Prostate gland (tissue), 2 donors: ENCODE results near the gene IPCEF1. TPM values are rescaled to one million over a fixed set of nuclear protein-coding genes. Genes with fewer than 3 reads are reported as not detected.

Experiments used
- DNase-seq: peaks from one replicate; pipeline ENCODE4 v3.0.0-alpha.2; 2019; ENCODE audit warnings: low spot score
- H3K27ac ChIP-seq, 2 donors: fragments of 200-600 bp; sonication (generic); 2 replicates each; pipeline ENCODE4 v1.5.1; 2017 to 2019
- H3K27me3 ChIP-seq: fragments of 200-600 bp; sonication (generic); replicated peaks from 2 replicates; pipeline ENCODE4 v1.5.1; 2019; ENCODE audit not compliant: insufficient read depth
- H3K36me3 ChIP-seq, 2 donors: fragments of 200-600 bp; sonication (generic); 1 replicate in 1 of 2; 2 replicates in 1 of 2; pipeline versions ENCODE4 v1.5.1 to v1.8.1; 2017 to 2019
- H3K4me1 ChIP-seq: fragments of 200-600 bp; sonication (generic); replicated peaks from 2 replicates; pipeline ENCODE4 v1.5.1; 2019
- H3K4me3 ChIP-seq, 2 donors: fragments of 200-600 bp; sonication (generic); 2 replicates each; pipeline ENCODE4 v1.5.1; 2017 to 2019
- H3K9me3 ChIP-seq: fragments of 200-600 bp; sonication (generic); 2 replicates; pipeline ENCODE4 v1.5.1; 2017
- POLR2A ChIP-seq: fragments of 450-650 bp; IDR thresholded peaks from one replicate; pipeline ENCODE4 v1.6.1; 2016; ENCODE audit warnings: antibody characterized with exemption, mild to moderate bottlenecking
- POLR2AphosphoS5 ChIP-seq: sonication (generic); formaldehyde crosslinking; IDR thresholded peaks from one replicate; pipeline ENCODE4 v1.6.1; 2017; ENCODE audit warnings: antibody characterized with exemption
- WGBS: methylation state at CpG from one replicate; pipeline ENCODE4 v1.1.5; 2018; 5-methylcytosine and 5-hydroxymethylcytosine counted together
- intact Hi-C: fragments of 100-400 bp; cut with DNase I; formaldehyde crosslinking; loops from one replicate; pipeline ENCODE4 v1.14.2; 2022
- total RNA-seq, 2 donors: library from RNA; depleted of rRNA; stranded (reverse); fragments of >200 nt; gene quantifications; one replicate each; pipeline ENCODE4 v1.1.0, GENCODE V29; 2016
- TF ChIP-seq, protein P1 (sequence below), 4 experiments: fragments of 200-600 bp in 2 of 4; fragments of 450-650 bp in 2 of 4; sonication (generic) in 2 of 4; IDR thresholded peaks; 1 replicate in 3 of 4; 2 replicates in 1 of 4; pipeline ENCODE4 v1.5.1; 2016 to 2019; ENCODE audit warnings: antibody characterized with exemption in 4 of 4, mild to moderate bottlenecking in 2 of 4, moderate library complexity in 2 of 4

IPCEF1 gene
- total RNA-seq, 2 donors from 2014 or later = 1.0 to 6.1 TPM

DNA sequence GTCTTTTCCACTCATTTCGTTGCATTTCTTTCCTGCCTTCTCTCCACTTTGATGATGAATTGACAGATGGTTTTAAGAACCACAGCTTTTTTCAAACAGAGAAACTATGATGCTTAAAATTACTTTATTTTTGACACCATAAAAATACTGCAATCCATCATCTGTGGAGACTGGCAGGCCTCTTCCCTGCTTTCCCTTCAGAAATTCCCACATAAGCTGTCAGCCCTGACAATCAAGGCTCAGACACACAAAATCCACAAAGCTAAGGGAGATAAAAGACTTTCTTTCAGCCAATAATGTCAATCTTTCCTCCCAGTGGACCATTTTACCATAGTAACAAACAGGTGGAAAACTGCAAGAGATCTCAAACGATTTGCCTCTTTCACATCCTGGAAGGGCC lies 82.4 kb downstream of the IPCEF1 start:
- Histone ChIP-seq H3K9me3 (no peaks in the 10 kb centered on the region), H3K27ac (no peak overlapping the region), H3K27me3 (no peaks in the 10 kb centered on the region), H3K4me1 (no peaks in the 10 kb centered on the region), H3K36me3 (no peaks in the 10 kb centered on the region), H3K4me3 (no peak overlapping the region)
- intact Hi-C loops = no loop called here
- no peak for TF ChIP-seq POLR2AphosphoS5
- TF ChIP-seq, protein P1, sequence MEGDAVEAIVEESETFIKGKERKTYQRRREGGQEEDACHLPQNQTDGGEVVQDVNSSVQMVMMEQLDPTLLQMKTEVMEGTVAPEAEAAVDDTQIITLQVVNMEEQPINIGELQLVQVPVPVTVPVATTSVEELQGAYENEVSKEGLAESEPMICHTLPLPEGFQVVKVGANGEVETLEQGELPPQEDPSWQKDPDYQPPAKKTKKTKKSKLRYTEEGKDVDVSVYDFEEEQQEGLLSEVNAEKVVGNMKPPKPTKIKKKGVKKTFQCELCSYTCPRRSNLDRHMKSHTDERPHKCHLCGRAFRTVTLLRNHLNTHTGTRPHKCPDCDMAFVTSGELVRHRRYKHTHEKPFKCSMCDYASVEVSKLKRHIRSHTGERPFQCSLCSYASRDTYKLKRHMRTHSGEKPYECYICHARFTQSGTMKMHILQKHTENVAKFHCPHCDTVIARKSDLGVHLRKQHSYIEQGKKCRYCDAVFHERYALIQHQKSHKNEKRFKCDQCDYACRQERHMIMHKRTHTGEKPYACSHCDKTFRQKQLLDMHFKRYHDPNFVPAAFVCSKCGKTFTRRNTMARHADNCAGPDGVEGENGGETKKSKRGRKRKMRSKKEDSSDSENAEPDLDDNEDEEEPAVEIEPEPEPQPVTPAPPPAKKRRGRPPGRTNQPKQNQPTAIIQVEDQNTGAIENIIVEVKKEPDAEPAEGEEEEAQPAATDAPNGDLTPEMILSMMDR (IDR thresholded peaks at IDR 0.05) = no peak
- TF ChIP-seq POLR2A = no peak
- DNase-seq = no peak
- WGBS = 80% methylated on average over 2 of the region's 2 CpGs

DNA sequence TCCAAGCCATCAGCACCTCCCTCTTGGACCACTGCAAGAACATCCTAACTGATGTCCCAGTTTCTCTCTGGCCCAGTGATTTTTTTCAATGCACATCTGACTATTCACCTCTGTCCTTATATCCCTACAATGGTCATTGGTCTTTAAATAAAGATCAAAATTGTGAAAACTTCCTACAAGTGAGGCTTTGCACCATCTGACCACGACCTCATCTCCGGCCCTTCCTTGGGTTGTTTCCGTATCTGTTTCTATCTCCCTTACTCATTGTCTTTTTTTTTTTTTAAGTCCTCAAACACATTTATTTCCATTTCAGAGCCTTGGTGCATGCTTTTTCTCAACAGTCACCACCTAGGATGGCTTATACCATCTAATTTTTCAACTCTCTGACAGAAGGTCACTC lies 88.1 kb downstream of the IPCEF1 start:
- DNase-seq = no peak
- intact Hi-C loops = no loop called here
- TF ChIP-seq, protein P1 (IDR thresholded peaks at IDR 0.05) = no peak
- TF ChIP-seq POLR2AphosphoS5 (no peak), POLR2A (no peak)
- H3K4me3 ChIP-seq = no peak overlapping the region
- no peak overlapping the region for H3K27ac ChIP-seq
- no peaks in the 10 kb centered on the region for H3K4me1 ChIP-seq
- H3K9me3 ChIP-seq = no peaks in the 10 kb centered on the region
- no peaks in the 10 kb centered on the region for H3K36me3 ChIP-seq
- WGBS = 94% methylated on average over 3 of the region's 3 CpGs
- no peaks in the 10 kb centered on the region for H3K27me3 ChIP-seq

DNA sequence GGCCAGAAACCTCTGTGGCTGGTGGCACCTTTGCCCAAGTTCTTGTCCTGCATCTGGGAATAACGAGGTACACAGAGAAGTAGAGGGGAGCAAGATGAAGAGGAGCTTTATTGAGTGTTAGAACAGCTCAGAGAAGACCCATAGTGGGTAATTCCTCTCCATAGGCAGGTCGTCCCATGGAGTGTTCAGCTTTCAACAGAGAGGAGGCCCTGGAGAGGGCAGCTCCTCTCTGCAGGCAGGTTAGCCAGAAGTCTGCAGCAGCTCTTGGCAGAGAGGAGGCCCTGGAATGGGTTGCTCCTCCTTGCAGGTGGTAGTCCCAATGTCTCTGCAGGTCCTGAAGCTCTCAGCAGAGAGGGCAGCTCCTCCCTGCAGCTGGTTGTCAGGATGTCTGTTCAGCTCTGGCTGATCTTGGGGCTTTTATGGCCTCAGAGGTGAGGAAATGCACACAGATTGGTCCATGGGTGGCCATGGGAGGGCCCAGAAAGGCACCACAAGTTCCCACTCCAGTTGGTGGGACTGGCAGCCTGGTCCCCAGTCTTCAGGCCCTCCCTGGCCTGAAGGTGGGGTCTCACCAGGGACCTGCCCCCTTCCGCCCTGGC lies 89.0 kb downstream of the IPCEF1 start:
- no peaks in the 10 kb centered on the region for H3K36me3 ChIP-seq
- intact Hi-C loops = no loop called here

DNA sequence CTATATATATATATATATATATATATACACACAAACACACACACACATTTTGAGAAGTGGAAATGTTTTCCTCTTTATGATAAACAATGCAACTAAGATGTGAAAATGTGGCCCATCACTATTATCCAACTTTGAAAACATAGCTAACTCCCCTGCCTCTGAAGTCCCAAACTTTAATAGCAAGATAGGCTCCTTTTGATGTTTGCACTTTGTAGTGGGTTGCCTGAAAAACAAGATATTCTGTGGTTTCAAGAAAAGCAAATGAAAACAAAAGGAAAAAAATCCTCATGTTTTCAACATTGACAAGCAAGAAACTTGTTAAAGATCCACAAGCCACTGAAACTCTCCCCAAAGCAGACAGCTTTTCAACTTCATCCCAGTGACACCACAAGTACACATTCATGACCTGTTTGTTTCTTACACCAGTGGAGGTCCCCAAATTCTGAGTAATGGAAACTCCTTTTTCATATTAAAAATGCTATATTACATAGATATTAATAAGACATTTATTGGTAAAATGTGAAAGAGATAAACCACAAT lies 90.0 kb downstream of the IPCEF1 start:
- Histone ChIP-seq H3K27me3 (no peaks in the 10 kb centered on the region), H3K4me1 (no peaks in the 10 kb centered on the region)
- intact Hi-C loops = no loop called here

More for the DNA sequence above, 89.0 kb downstream of the IPCEF1 start:
- Histone ChIP-seq H3K9me3 (no peaks in the 10 kb centered on the region), H3K4me1 (no peaks in the 10 kb centered on the region), H3K4me3 (no peak overlapping the region), H3K27ac (no peak overlapping the region), H3K27me3 (no peaks in the 10 kb centered on the region)
- TF ChIP-seq POLR2AphosphoS5 = no peak
- no peak for TF ChIP-seq POLR2A
- TF ChIP-seq, protein P1 (IDR thresholded peaks at IDR 0.05) = no peak
- 86% methylated on average over 2 of the region's 3 CpGs for WGBS
- no peak for DNase-seq

More for the DNA sequence above, 90.0 kb downstream of the IPCEF1 start:
- TF ChIP-seq, protein P1 (IDR thresholded peaks at IDR 0.05) = no peak
- no peak for TF ChIP-seq POLR2A
- no peak for TF ChIP-seq POLR2AphosphoS5
- H3K9me3 ChIP-seq = no peaks in the 10 kb centered on the region
- no peak overlapping the region for H3K27ac ChIP-seq
- DNase-seq = no peak
- H3K36me3 ChIP-seq = no peaks in the 10 kb centered on the region
- H3K4me3 ChIP-seq = no peak overlapping the region
